ENCODE data around the gene PHC2.

- no peak for TF ChIP-seq TAF1 (IDR thresholded peaks at IDR 0.05; ENCODE audit: low read depth)
- no peak for TF ChIP-seq YY1 (IDR thresholded peaks at IDR 0.05; ENCODE audit: low read depth)
- TF ChIP-seq TCF12 (IDR thresholded peaks at IDR 0.05; ENCODE audit: low read depth) = no peak
- TF ChIP-seq NFIC (IDR thresholded peaks at IDR 0.05) = no peak
- TF ChIP-seq RAD21 (IDR thresholded peaks at IDR 0.05; ENCODE audit: low read depth) = no peak
- TF ChIP-seq, protein P1, sequence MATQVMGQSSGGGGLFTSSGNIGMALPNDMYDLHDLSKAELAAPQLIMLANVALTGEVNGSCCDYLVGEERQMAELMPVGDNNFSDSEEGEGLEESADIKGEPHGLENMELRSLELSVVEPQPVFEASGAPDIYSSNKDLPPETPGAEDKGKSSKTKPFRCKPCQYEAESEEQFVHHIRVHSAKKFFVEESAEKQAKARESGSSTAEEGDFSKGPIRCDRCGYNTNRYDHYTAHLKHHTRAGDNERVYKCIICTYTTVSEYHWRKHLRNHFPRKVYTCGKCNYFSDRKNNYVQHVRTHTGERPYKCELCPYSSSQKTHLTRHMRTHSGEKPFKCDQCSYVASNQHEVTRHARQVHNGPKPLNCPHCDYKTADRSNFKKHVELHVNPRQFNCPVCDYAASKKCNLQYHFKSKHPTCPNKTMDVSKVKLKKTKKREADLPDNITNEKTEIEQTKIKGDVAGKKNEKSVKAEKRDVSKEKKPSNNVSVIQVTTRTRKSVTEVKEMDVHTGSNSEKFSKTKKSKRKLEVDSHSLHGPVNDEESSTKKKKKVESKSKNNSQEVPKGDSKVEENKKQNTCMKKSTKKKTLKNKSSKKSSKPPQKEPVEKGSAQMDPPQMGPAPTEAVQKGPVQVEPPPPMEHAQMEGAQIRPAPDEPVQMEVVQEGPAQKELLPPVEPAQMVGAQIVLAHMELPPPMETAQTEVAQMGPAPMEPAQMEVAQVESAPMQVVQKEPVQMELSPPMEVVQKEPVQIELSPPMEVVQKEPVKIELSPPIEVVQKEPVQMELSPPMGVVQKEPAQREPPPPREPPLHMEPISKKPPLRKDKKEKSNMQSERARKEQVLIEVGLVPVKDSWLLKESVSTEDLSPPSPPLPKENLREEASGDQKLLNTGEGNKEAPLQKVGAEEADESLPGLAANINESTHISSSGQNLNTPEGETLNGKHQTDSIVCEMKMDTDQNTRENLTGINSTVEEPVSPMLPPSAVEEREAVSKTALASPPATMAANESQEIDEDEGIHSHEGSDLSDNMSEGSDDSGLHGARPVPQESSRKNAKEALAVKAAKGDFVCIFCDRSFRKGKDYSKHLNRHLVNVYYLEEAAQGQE (IDR thresholded peaks at IDR 0.05; ENCODE audit: low read depth) = no peak
- TF ChIP-seq USF1 (IDR thresholded peaks at IDR 0.05) = no peak
- no peak for TF ChIP-seq CEBPB (IDR thresholded peaks at IDR 0.05)
- TF ChIP-seq CREB1 (IDR thresholded peaks at IDR 0.05; ENCODE audit: low read depth) = no peak
- no peak for TF ChIP-seq EP300 (IDR thresholded peaks at IDR 0.05; ENCODE audit: borderline replicate concordance)
- TF ChIP-seq ZBTB7A (IDR thresholded peaks at IDR 0.05; ENCODE audit: low read depth) = no peak
Measured at GRCh38 chr1:33346927-33347649, 83.8 kb downstream of the PHC2 start.
